Stimulated activated CD8-positive, alpha-beta memory T cell treated with anti-CD3 and anti-CD28 coated beads, Interleukin-7, amount 100 ng/mL, for 1 hour (primary cell): ENCODE measurements around the gene MKX.
"Not testable (repeated sequence)": the region's sequence is repeated elsewhere in the genome, so short reads cannot be mapped to it uniquely, and the experiment has no call there.

ENCODE experiments used
- DNase-seq, 2 donors: peaks; one replicate each; pipeline ENCODE4 v3.0.0-alpha.2; 2020; ENCODE audit warnings: low read depth in 2 of 2

Gene MKX

DNA sequence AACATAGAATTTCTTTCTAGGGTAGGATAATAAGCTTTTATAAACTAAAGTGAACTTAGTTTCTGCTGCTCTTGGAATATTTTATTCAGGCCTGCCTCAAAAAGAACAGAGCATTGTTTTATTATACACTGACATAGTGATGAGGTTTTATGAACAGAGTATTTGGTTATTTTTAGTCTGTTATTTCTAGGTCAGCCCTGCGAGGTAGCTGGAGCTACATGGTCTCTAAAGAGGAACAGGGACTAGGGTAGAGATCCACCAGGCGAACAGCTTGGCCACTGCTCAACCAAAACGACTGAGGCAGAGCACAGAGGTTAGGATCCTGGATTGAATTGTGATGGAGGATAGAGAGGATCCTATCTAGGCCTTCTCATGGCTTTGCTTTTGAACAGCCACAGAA is 53.0 kb downstream of the MKX start:
- DNase-seq, result no peak

DNA sequence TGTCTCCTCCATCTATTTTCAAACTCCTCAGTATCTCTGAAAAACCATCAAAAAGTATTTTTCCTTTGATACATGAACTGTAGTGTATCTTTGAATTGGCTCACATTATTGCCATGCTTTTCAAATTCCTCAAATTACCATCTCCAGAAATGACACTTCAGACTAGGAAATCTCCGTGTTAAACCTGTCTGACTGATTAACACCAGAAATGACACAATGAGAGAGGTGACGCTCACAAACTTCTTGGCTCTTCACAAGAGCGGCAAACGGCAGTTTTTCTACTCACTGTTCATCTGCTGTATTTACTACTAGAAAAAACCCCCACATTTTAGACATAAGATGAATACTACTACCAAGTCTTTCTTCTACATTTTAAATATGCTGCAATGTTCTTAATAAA is 56.6 kb downstream of the MKX start:
- DNase-seq, result no peak

DNA sequence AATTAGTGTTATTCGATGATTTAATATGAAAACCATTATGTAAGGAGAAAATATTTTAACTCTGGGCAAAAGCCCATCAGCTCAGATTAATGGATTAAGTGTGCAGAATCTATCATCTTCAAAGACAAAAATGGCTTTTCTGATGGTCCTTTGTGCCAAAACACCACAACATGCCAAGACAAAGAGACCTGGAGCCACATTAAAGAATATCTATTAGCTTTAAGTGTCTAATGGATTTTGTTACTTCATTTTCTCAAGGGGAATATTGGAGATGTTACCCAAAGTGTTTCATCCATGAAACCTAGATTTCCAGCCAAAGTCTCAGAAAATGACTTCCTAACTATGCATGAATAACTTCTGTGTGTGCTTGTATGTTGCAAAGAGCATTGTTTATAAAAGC is 57.3 kb downstream of the MKX start:
- DNase-seq, result no peak

DNA sequence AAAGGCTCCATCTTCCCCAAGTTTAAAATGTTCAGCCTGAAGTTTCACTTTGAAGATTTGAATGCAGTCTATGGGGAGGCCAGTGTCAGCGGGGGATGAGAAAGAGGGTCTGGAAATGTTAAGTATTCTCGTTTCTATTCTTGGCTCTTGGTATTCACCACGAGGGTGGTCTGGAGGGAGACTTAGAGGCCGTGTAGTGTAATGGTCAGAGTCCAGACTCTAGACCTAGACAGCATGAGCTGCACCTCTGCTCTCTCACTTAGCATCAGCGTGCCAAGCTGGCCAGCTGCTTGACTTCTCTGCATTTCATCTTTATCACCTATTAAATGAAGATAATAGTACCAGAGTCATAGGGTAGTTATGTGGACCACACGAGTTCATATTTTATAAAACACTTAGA is 57.9 kb downstream of the MKX start:
- DNase-seq, result no peak

DNA sequence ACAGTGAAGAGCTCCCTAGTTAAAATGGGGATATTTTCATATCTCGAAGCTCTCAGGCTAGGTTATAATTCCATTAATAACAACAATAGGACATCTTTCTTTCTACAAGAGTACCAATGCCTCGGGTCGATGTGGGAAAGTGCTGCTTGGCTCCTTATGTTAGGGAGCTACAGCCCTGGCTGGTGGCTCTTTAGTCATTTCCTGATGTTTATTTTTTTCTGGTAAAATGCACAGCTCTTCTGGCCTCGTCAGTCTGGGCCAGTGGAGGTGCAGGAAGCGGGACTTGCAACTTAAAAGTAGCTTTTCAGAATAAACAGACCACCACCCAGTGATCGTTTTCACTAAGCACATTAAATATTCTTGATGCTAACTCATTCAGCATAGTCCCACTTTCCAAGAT is 58.3 kb downstream of the MKX start:
- DNase-seq, result no peak

DNA sequence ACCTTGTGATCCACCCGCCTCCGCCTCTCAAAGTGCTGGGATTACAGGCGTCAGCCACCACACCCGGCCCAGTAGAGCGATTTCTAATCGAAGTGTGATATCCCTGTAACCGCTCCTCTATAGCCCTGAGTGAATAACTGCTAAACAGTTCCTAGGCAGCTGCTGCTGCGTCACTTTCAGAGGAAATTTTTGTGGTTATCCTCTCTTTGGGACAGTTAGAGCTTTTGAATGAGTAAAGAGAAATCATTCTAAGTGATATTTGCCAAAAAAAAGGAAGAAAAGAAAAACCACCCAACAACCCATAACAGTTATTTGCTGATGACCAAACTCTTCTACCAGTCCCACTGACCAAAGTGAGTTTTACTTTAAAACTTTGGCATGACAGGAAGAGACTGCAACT is 59.9 kb downstream of the MKX start:
- DNase-seq, result no peak

DNA sequence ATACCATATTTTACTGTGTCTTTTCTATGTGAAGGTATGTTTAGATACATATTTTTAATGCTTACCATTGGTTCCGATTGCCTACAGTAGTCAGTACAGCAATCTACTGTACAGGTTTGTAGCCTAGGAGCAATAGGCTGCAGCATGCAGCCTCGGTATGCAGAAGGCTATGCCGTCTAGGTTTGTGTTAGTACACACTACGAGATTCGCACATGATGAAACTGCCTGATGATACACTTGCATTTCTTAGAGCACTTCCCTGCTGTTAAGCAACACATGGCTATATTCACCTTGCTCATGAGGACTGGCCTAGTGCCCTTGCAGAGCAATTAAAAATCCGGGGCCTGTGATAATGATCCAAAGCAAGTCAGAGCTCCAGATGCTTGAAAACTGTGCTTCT is 62.4 kb downstream of the MKX start:
- no peak for DNase-seq

DNA sequence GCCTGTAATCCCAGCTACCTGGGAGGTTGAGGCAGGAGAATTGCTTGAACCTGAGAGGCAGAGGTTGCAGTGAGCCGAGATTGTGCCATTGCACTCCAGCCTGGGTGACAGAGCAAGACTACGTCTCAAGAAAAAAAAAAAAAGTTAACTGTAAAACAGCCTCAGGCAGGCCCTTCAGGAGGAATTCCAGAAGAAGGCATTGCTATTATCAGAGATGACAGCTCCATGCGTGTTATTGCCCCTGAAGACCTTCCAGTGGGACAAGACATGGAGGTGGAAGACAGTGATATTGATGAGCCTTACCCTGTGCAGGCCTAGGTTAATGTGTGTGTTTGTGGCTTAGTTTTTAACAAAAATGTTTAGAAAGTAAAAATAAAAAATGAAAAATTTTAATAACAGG is 63.8 kb downstream of the MKX start:
- not testable (repeated sequence) for DNase-seq

DNA sequence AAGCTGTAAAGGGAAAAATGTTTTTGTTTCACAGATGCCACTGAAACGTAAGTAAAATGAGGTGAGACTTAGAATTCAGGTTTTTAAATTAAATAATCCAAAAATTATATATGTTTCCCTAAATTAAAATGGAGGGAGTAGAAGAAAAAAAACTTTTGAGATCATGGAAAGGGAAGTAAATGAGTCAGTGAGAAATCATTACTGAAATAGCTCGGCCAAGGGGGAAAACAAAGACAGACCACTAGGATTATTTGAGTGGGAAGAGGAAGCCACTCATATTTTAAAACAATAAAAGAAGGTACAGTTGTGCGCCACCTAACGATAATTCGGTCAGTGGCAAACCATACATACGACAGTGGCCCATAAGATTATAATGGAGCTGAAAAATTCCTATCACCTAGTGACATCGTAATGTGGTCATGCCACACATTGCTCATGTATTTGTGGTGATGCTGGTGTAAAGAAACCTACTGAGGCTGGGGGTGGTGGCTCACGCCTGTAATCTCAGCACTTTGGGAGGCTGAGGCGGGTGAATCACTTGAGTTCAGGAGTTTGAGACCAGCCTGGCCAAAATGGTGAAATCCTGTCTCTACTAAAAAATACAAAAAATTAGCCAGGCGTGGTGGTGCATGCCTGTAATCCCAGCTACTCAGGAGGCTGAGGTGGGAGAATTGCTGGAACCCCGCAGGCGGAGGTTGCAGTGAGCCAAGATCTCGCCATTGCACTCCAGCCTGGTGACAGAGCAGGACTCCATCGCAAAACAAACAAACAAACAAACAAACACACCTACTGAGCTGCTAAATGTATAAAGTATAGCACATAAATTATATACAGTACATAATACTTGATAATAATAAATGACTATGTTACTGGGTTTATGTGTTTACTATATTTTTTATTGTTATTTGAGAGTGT is 64.7 kb downstream of the MKX start:
- no peak for DNase-seq

DNA sequence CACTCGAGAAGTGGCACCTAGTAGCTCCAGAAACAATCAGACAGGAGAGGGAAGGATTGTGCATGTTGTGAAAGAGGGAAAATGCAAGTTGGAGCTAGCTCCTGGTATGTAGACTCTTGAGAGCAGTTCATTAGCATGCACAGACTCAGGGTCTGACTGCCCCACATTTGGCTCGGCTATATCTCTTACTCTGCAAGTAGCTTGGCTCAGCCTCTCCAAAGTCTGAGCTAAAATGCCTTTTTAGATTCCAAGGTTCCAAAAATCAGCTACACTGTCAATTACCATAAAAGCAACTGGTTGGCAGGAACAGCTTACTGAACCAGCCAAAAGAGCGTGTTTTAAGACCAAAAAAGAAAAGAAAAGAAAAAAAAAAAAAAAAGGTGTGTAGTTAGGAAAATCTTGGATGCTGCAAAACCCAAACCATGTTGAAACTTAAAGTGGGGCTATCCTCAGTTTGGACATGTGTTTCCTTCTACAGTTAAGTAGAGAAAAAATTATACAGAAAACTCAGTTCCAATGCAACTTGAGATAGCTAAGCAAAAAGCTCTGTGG is 65.5 kb downstream of the MKX start:
- DNase-seq, result no peak

DNA sequence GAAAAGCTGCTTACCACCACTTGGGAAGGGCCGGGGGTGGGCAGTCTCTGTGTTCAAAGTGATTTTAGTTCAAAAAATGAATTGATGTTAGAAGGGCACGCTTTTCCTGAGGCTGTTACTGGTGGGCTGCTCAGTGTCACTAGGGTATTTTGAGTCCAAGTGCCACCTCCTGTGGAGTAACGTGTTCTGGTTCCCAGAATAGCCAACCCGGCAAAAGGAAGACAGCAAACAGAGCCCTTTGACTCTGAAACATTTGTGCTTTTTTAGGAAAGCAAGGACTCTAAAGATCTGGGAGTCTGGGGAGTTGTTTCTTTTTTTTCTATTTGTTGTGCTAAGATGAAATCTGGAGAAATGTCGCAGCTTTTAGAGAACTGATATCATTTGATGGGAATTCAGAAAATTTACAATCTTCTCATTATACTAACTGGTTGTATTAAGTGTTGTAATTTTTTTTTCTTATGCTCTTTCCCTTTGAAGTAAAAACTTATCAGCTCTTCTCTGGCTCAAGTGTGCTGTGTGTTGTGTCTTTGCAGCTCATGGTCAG is 66.2 kb downstream of the MKX start:
- DNase-seq, result no peak

DNA sequence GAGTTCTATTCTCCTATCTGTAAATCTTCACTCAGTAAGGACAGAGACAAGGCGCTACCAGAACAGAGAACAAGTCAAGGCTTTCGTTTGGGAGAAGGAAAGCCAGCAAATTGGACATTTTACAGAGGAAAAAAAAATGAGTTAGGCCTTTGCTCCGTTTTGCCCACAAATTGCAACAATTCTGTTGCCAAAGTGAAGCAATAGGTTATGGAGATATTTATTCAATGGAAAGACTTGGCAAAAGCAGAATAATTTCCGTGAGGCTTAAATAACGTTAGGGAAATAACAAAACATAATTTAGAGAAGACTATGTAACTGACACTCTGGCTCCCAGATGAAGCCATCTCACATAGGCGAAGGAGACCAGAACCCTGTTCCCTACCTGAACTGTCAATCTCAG is 67.5 kb downstream of the MKX start:
- DNase-seq, result no peak

DNA sequence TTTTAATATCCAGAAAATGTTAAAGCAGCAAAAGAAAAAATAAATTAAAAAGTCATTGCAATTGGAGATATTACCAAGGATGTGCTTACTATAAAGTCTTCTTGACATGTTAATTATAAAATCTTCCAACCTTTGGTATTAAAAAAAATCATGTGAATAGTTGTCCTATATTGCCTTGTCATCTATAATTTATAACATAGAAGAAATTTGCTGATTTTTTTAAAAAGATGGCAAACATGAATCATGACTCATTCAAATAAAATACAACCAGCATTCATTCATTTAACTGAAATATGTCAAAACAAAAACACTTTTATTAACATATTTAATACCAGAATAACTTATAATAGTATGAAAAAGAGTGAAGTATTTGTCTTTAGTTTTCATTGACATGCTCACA is 72.6 kb downstream of the MKX start:
- no peak for DNase-seq

DNA sequence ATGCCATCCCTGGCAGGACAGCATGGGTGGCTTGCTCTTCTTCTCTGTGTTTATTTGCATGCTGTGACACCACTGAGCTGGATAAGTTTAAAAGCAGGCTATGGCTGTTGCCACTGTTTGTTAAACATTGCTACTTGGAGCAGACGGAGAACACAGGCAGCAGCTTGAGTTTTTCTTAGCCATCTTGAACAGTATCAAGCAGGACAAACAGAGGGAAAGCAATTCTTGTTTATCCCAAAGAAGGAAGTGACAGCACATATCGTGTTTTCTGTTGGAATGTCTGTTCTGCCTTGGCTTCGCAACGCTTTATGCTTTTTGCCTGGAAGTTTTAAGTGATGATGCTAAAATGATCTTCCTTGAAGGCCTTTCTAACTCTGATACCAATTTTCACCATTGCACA is 73.8 kb downstream of the MKX start:
- no peak for DNase-seq

DNA sequence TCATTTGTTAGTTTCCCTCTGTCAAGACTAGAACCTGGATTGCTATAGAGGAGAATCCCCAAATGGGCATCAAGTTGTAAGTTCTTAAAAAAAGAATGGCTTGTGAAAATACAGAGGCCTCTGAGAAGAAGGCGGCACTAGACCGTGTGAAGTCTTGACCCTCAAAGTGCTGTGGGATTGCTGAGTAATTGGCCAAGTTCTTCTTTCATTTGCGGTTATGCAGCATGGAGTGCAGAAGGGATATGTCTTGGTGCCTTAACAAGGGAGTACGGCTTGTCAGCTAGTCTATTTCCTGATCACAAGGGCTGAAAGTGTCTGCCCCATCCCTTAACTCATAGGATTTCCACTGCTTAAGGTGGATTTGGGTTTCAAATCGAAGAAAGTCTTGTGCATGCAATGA is 81.2 kb downstream of the MKX start:
- no peak for DNase-seq

DNA sequence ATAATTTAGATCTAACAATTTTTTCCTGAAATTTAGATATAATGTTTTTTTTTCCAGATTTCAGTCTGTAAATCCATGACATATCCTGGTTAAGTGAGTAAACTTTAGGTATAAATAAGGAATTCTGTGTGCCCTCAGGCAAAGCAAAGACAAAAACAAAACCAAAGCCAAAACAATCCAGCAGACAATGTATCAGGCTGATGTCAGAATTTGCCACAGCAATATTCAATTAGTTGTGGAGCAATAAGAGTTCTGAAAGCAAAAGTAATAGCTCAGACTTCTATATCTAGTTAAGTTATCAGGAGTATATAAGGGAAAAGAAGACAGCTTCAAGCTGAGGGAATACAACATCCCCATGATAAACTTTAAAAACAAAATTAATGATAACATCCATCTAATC is 82.0 kb downstream of the MKX start:
- DNase-seq, result no peak

DNA sequence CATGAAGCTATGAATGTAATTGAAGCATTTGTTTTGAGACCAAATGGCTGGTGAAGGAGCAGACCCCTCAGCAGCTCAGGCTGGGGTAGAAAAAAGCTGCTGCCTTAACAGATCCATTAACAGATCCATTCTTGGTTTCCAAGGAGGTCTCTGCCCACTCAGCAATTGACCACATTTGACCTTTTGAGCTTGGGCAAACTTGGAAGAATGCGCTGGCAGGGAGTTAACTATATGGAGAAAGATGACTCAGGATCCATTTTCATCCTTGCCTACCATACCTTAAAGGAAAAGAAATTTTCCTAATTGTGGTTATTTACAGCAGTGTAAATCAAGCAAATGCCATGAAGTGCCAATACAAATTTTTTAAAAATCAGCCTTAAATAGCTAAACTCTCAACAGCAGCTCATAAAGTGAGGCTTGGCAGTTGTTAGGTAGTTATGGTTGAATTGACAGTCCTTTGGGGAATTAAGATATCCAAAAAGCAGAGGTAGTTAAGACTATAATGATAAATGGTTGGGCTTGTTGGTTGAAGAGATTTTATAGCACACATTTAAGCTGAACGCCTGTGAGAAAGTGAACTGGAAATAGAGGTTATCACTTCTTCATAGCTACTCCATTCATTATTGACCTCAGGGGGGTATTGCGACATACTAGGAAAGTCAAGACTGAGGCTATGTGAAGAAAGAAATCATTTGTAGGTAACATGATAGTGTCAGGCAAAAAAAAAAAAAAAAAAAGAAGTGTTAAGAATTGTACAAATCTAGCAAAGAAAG is 83.9 kb downstream of the MKX start:
- DNase-seq, result no peak

DNA sequence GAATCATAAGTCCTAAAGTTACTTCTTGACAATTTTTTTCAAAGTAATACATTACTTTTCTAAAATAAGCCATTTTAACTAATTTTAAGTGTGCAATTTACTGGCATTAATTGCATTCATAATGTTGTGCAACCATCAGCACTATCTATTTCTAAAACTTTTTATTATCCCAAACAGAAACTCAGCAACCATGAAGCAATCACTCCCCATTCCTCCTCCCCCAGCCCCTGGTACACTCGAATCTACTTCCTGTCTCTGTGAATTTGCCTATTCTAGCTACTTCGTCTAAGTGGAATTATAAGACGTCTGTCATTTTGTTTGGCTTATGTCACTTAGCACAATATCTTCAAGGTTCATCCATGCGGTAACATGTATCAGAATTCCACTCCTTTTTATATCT is 84.9 kb downstream of the MKX start:
- DNase-seq, result no peak

DNA sequence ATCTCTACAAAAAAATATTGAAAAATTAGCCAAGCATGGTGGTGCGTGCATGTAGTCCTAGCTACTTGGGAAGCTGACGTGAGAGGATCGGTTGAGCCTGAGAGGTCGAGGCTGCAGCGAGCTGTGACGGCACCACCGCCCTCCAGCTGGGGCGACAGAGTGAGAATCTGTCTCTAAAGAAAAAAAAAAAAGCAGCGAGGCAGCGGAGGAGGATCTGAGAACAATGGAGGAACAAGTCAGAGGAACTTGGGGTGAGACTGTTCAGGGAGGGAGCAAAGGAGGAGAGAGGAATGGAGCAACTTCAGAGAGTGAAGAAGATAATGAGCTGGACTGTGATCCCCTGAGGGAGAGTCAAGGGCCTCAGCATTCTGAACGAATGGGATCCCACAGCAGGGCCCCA is 85.4 kb downstream of the MKX start:
- no peak for DNase-seq

DNA sequence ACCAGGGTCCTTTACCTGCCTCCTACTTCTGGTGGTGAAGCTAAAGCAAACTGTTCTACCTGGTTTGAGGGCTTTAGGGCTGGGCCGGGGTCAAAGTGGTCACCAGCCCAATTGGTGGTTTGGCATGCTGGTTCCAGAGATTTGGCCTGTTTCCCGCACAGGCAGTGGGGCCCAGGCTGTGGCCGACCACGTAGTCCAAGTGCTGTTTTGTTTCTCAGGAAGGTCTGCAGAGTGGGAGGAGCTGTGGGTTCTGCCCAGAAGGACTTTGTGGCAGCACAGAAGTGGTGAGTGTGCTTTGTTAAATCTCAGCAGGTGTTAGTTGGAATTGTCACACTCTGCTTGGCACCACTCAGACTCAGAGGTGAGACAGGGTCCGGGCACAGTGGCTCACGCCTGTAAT is 85.8 kb downstream of the MKX start:
- no peak for DNase-seq

DNA sequence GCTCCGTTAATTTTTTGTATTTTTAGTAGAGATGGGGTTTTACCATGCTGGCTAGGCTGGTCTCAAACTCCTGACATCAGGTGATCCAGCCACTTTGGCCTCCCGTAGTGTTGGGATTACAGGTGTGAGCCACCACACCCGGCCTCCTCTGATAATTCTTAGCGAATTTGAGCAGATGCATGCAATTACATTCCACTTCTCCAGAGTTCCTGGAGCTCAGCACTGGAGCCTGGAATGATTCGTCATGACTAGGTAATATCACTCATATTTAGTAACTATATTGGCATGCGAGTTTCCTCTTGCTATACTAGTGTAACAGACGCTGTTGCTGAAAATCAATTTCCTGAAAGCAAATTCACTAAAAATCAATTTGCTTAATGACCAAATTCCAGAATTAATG is 86.8 kb downstream of the MKX start:
- no peak for DNase-seq

DNA sequence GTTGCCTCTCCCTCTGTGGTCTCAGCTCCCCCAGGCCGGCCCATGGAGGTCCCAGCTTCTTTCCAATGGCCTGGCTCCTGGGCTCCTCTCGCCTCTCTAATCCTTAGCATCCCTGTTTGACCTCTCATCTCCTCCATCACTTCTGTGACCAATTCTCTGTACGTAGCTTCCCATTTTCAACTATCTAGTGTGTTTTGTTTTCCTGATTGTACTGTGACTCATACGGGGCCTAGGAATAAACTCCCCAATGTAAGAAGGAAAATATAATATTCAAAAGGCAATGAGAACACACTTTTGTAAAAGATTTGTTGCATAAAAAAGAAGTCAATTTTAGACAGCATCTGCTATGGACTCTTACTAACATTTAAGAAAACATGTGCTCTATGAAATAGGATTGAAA is 90.3 kb downstream of the MKX start:
- no peak for DNase-seq

DNA sequence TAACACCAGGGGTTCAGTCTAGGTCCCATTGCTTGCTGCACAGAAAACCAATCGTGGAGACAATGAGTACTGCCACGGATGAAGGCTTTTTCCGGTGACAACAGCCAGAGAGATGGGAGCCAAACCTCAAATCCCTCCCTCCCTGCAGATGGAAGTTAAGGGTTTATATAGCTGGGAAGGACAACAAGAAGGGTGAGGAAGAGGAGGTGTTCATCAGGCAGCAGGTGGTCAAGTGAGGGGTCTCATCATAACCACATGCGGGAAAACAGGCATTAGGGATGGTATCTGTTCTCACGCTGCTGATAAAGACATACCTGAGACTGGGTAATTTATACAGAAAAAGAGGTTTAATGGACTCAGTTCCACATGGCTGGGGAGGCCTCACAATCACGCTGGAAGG is 91.3 kb downstream of the MKX start:
- DNase-seq, result no peak
